GM18511 (cell line): Measurements from ENCODE around the gene GALNT7.

Source experiments
- ATAC-seq: cut with Tn5 transposase; IDR thresholded peaks from one replicate; pipeline ENCODE4 v1.9.1; 2021; ENCODE audit warnings: mild to moderate bottlenecking, moderate library complexity; ENCODE audit not compliant: unreplicated experiment

Gene GALNT7

GRCh38 chr4:173334085-173334890 lies 165.7 kb downstream of the GALNT7 start, which contains the start of gene HMGB2:
TSS of gene HMGB2 (minus strand) at chr4:173334358. CDS start at chr4:173333649, 709 bp downstream.
- peak; percentile 92 for ATAC-seq

GRCh38 chr4:173334891-173335752 lies 166.5 kb downstream of the GALNT7 start:
- peak; percentile 42 for ATAC-seq

GRCh38 chr4:173337463-173337862 lies 168.9 kb downstream of the GALNT7 start:
- no peak for ATAC-seq

- no peak for ATAC-seq
Observed at GRCh38 chr4:173343832-173344397, 175.3 kb downstream of the GALNT7 start.

- no peak for ATAC-seq
Observed at GRCh38 chr4:173345648-173346047, 177.0 kb downstream of the GALNT7 start.

- ATAC-seq = no peak
Observed at GRCh38 chr4:173346074-173346473, 177.5 kb downstream of the GALNT7 start.

GRCh38 chr4:173347467-173347866 lies 178.9 kb downstream of the GALNT7 start:
- ATAC-seq = no peak

GRCh38 chr4:173357939-173358338 lies 189.3 kb downstream of the GALNT7 start:
- ATAC-seq = no peak

- ATAC-seq = peak; percentile 55
Observed at GRCh38 chr4:173360587-173361221, 192.1 kb downstream of the GALNT7 start.

- ATAC-seq = no peak
Observed at GRCh38 chr4:173362666-173363065, 194.1 kb downstream of the GALNT7 start.

- ATAC-seq = no peak
Observed at GRCh38 chr4:173365359-173365996, 196.9 kb downstream of the GALNT7 start.

- ATAC-seq = peak; percentile 15
Observed at GRCh38 chr4:173367285-173367684, 198.7 kb downstream of the GALNT7 start.

GRCh38 chr4:173367946-173368345 lies 199.3 kb downstream of the GALNT7 start:
- ATAC-seq = no peak

- ATAC-seq = peak; percentile 11
Observed at GRCh38 chr4:173370130-173370476, 201.5 kb downstream of the GALNT7 start.

- ATAC-seq = peak; percentile 70
Observed at GRCh38 chr4:173370477-173371291, 202.1 kb downstream of the GALNT7 start, which contains the start of gene SAP30. TSS of gene SAP30 (plus strand) at chr4:173370954. CDS start at chr4:173371183, 229 bp downstream.

GRCh38 chr4:173371292-173372192 lies 202.9 kb downstream of the GALNT7 start:
- peak; percentile 20 for ATAC-seq
